ENCODE data around the gene IFIT1B. TPM values are rescaled to one million over a fixed set of nuclear protein-coding genes. Genes with fewer than 3 reads are reported as not detected.

IFIT1B gene
- total RNA-seq, 4 donors from 2014 or later: not detected

GRCh38 chr10:89345367-89346000 lies 32.4 kb upstream of the IFIT1B start:
- H3K4me1 ChIP-seq: peaks cover 0 to 27% of the 10 kb centered on the region in 2 donors
- DNase-seq: no peak
- no peaks in the 10 kb centered on the region for H3K36me3 ChIP-seq
- 92 to 96% methylated on average over 4 of the region's 4 CpGs for WGBS, 2 donors
- intact Hi-C loops (cut with DNase I): no loop called here
- H3K9me3 ChIP-seq: no peaks in the 10 kb centered on the region
- H3K4me3 ChIP-seq (replicated peaks in 1 of 3): no peak overlapping the region
- TF ChIP-seq POLR2A (IDR thresholded peaks at IDR 0.05) (no peak), CTCF (IDR thresholded peaks at IDR 0.05) (no peak)
- H3K27me3 ChIP-seq: no peaks in the 10 kb centered on the region
- no peak overlapping the region for H3K27ac ChIP-seq

GRCh38 chr10:89346405-89347254 lies 31.2 kb upstream of the IFIT1B start:
- peak overlapping the region in 1 of 3 donors; percentile 31 for H3K27ac ChIP-seq
- intact Hi-C loops (cut with DNase I): no loop called here
- H3K4me1 ChIP-seq: peaks cover 9 to 38% of the 10 kb centered on the region in 2 donors
- no peaks in the 10 kb centered on the region for H3K36me3 ChIP-seq
- 72 to 83% methylated on average over 4 of the region's 4 CpGs for WGBS, 2 donors
- no peak overlapping the region for H3K4me3 ChIP-seq (replicated peaks in 1 of 3)
- TF ChIP-seq POLR2A (IDR thresholded peaks at IDR 0.05) (no peak), CTCF (IDR thresholded peaks at IDR 0.05) (no peak)
- H3K9me3 ChIP-seq: no peaks in the 10 kb centered on the region
- no peak for DNase-seq
- no peaks in the 10 kb centered on the region for H3K27me3 ChIP-seq

GRCh38 chr10:89347701-89348457 lies 30.0 kb upstream of the IFIT1B start:
- intact Hi-C loops (cut with DNase I): no loop called here
- Histone ChIP-seq H3K27me3 (no peaks in the 10 kb centered on the region), H3K36me3 (no peaks in the 10 kb centered on the region), H3K9me3 (no peaks in the 10 kb centered on the region), H3K4me3 (replicated peaks in 1 of 3) (no peak overlapping the region), H3K4me1 (peaks cover 14 to 46% of the 10 kb centered on the region in 2 donors), H3K27ac (peak overlapping the region in 2 of 3 donors; percentile 31 to 58)
- WGBS, 2 donors: 77 to 83% methylated on average over 7 of the region's 7 CpGs
- no peak for TF ChIP-seq POLR2A (IDR thresholded peaks at IDR 0.05)
- TF ChIP-seq CTCF (IDR thresholded peaks at IDR 0.05): no peak
- no peak for DNase-seq

- intact Hi-C loops (cut with DNase I): no loop called here
- TF ChIP-seq CTCF (IDR thresholded peaks at IDR 0.05) (no peak), POLR2A (IDR thresholded peaks at IDR 0.05) (no peak)
- H3K36me3 ChIP-seq: no peaks in the 10 kb centered on the region
- peaks cover 14 to 46% of the 10 kb centered on the region in 2 donors for H3K4me1 ChIP-seq
- DNase-seq: no peak
- no peaks in the 10 kb centered on the region for H3K9me3 ChIP-seq
- 74 to 83% methylated on average over 5 of the region's 5 CpGs for WGBS, 2 donors
- no peak overlapping the region for H3K4me3 ChIP-seq (replicated peaks in 1 of 3)
- no peaks in the 10 kb centered on the region for H3K27me3 ChIP-seq
- peak overlapping the region in 1 of 3 donors; percentile 9 for H3K27ac ChIP-seq
Measured at GRCh38 chr10:89348481-89348880, 29.4 kb upstream of the IFIT1B start.

All from thyroid gland (tissue), 4 donors.